GM19193 (cell line): ENCODE data around the gene DCTN3.

ENCODE experiments used
- POLR2A ChIP-seq: IDR thresholded peaks from 4 replicates; pipeline ENCODE4 v1.6.1; 2011; ENCODE audit not compliant: insufficient read depth, insufficient read length; ENCODE audit errors: extremely low read depth

DCTN3 gene

GRCh38 chr9:34588671-34589635 lies 31.3 kb downstream of the DCTN3 start:
- no peak for TF ChIP-seq POLR2A

GRCh38 chr9:34587271-34587670 lies 33.0 kb downstream of the DCTN3 start:
- TF ChIP-seq POLR2A, result no peak

GRCh38 chr9:34585946-34586669 lies 34.2 kb downstream of the DCTN3 start:
- TF ChIP-seq POLR2A, result no peak

- TF ChIP-seq POLR2A, result no peak
Observed at GRCh38 chr9:34584970-34585369, 35.3 kb downstream of the DCTN3 start.

- no peak for TF ChIP-seq POLR2A
Observed at GRCh38 chr9:34582787-34583186, 37.5 kb downstream of the DCTN3 start.

- no peak for TF ChIP-seq POLR2A
Observed at GRCh38 chr9:34581318-34581717, 39.0 kb downstream of the DCTN3 start.

- no peak for TF ChIP-seq POLR2A
Observed at GRCh38 chr9:34580358-34580757, 39.9 kb downstream of the DCTN3 start.

- no peak for TF ChIP-seq POLR2A
Observed at GRCh38 chr9:34579808-34580163, 40.5 kb downstream of the DCTN3 start.

- no peak for TF ChIP-seq POLR2A
Observed at GRCh38 chr9:34579104-34579807, 41.0 kb downstream of the DCTN3 start.

GRCh38 chr9:34578241-34579103 lies 41.8 kb downstream of the DCTN3 start:
- TF ChIP-seq POLR2A, result no peak

GRCh38 chr9:34577400-34578240 lies 42.7 kb downstream of the DCTN3 start:
- TF ChIP-seq POLR2A, result no peak

- no peak for TF ChIP-seq POLR2A
Observed at GRCh38 chr9:34576597-34577399, 43.5 kb downstream of the DCTN3 start.

- no peak for TF ChIP-seq POLR2A
Observed at GRCh38 chr9:34575862-34576596, 44.3 kb downstream of the DCTN3 start.

GRCh38 chr9:34575241-34575640 lies 45.1 kb downstream of the DCTN3 start:
- TF ChIP-seq POLR2A, result no peak
